Measurements from ENCODE around the gene TBC1D4. TPM values are rescaled to one million over a fixed set of nuclear protein-coding genes. Genes with fewer than 3 reads are reported as not detected.
"Not testable (repeated sequence)": the region's sequence is repeated elsewhere in the genome, so short reads cannot be mapped to it uniquely, and the experiment has no call there.

TBC1D4 gene
- total RNA-seq, 4 donors from 2014 or later, result 14.2 to 32.0 (median 20.6) TPM

DNA sequence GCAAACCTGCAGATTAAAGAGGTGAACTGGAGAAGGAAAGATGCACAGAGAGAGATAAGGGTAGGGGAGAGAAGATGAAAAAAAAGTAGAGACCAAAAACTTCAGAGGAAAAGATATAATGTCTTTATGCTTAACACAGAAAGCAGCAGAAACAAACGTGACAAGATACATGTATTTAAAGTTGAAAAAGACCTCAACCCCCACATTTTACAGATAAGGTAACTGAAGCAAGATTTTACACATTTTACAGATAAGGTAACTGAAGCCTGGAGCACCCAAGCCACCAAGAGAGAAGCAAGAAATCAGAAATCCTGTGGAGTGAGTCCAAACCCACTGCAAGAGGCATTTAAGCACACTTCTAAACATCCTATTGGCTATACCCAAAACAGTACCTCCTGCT, 185.3 kb downstream of the TBC1D4 start:
- WGBS, result 89% methylated on average over 1 of the region's 1 CpG
- intact Hi-C loops (cut with DNase I), result no loop called here
- TF ChIP-seq POLR2AphosphoS5 (IDR thresholded peaks at IDR 0.05), result no peak
- no peak for TF ChIP-seq POLR2A (IDR thresholded peaks at IDR 0.05; ENCODE audit: low read depth)
- TF ChIP-seq EP300 (IDR thresholded peaks at IDR 0.05), result no peak
- TF ChIP-seq, protein P1, sequence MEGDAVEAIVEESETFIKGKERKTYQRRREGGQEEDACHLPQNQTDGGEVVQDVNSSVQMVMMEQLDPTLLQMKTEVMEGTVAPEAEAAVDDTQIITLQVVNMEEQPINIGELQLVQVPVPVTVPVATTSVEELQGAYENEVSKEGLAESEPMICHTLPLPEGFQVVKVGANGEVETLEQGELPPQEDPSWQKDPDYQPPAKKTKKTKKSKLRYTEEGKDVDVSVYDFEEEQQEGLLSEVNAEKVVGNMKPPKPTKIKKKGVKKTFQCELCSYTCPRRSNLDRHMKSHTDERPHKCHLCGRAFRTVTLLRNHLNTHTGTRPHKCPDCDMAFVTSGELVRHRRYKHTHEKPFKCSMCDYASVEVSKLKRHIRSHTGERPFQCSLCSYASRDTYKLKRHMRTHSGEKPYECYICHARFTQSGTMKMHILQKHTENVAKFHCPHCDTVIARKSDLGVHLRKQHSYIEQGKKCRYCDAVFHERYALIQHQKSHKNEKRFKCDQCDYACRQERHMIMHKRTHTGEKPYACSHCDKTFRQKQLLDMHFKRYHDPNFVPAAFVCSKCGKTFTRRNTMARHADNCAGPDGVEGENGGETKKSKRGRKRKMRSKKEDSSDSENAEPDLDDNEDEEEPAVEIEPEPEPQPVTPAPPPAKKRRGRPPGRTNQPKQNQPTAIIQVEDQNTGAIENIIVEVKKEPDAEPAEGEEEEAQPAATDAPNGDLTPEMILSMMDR (IDR thresholded peaks at IDR 0.05), result no peak

DNA sequence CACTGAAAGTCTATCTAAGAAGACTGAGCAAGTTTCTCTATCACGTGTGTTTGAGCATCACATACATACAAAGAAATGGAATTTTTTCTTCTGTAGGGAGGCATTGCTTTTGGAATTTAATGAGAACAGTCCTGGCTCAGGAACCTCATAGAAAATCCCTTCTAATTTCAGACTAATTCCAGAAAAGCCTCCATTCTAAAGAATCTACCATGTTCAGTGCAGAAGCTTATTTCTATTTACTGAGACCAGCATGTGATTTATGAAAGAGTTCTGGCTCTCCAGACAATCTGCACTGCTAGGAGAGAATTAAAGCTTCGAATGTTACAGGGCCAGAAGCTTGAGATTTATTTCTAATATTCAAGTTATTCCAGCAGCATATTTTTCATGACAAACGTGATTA, 186.8 kb downstream of the TBC1D4 start:
- Histone ChIP-seq H3K27ac (replicated peaks in 1 of 4) (no peak overlapping the region), H3K36me3 (peaks cover 0 to 37% (median 21%) of the 10 kb centered on the region in 4 donors)
- intact Hi-C loops (cut with DNase I), result no loop called here

More for the DNA sequence above, 185.3 kb downstream of the TBC1D4 start:
- Histone ChIP-seq H3K4me3 (no peak overlapping the region), H3K36me3 (peaks cover 0 to 39% (median 17%) of the 10 kb centered on the region in 4 donors), H3K4me1 (no peaks in the 10 kb centered on the region), H3K27ac (replicated peaks in 1 of 4) (no peak overlapping the region), H3K27me3 (no peaks in the 10 kb centered on the region), H3K9me3 (no peaks in the 10 kb centered on the region)
- no peak for DNase-seq (ENCODE audit: extremely low spot score)

DNA sequence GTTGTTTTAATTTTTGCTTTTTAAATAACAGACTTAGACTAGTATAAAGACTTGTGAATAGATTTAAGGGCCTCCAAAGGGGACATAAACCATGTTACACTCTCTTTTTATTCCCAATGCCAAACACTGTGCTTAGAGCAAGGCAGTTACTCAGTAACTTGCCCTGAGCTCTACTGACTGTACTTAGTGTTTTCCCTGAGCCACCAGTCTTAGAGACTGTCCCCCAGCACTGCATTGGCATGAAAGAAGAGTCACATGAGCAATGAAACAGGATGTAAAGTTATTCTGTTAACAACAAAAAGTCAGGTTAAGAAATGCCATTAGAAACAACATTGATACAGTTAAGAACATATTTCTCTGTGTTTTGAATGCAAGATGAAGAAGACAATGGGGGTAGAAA, 187.9 kb downstream of the TBC1D4 start:
- no peak overlapping the region for H3K27ac ChIP-seq (replicated peaks in 1 of 4)
- no peaks in the 10 kb centered on the region for H3K9me3 ChIP-seq
- TF ChIP-seq, protein P1 (IDR thresholded peaks at IDR 0.05), result no peak
- TF ChIP-seq EP300 (IDR thresholded peaks at IDR 0.05) (no peak), POLR2AphosphoS5 (IDR thresholded peaks at IDR 0.05) (no peak), POLR2A (IDR thresholded peaks at IDR 0.05; ENCODE audit: low read depth) (no peak)
- H3K36me3 ChIP-seq, result peaks cover 0 to 38% (median 18%) of the 10 kb centered on the region in 4 donors
- intact Hi-C loops (cut with DNase I), result no loop called here
- no peaks in the 10 kb centered on the region for H3K4me1 ChIP-seq
- no peak for DNase-seq (ENCODE audit: extremely low spot score)
- H3K4me3 ChIP-seq, result no peak overlapping the region
- no peaks in the 10 kb centered on the region for H3K27me3 ChIP-seq

More for the DNA sequence above, 186.8 kb downstream of the TBC1D4 start:
- Histone ChIP-seq H3K4me3 (no peak overlapping the region), H3K27me3 (no peaks in the 10 kb centered on the region), H3K9me3 (no peaks in the 10 kb centered on the region), H3K4me1 (no peaks in the 10 kb centered on the region)
- TF ChIP-seq POLR2A (IDR thresholded peaks at IDR 0.05; ENCODE audit: low read depth) (no peak), EP300 (IDR thresholded peaks at IDR 0.05) (no peak), POLR2AphosphoS5 (IDR thresholded peaks at IDR 0.05) (no peak)
- TF ChIP-seq, protein P1 (IDR thresholded peaks at IDR 0.05), result no peak
- DNase-seq (ENCODE audit: extremely low spot score), result no peak
- WGBS, result 83% methylated on average over 3 of the region's 3 CpGs

DNA sequence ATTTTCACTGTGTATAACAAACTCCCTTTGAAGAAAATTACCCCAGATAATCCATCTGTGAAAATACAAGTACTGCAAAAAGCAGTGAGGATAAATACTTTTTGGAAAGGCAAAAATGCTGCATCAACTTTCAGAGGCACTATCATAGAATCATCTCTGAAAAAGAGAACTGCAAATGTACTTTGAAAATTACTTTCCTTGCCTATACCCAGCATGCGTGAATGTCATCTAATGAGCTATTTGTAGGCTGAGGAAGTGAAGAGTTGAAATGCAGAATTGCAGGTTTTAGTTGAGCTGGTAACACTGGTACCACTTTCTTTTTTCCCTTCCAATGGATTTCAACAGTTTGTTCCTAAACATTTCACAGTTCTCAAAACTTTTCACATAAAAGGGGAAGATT, 196.7 kb downstream of the TBC1D4 start:
- WGBS, result 96% methylated on average over 1 of the region's 1 CpG
- TF ChIP-seq EP300 (IDR thresholded peaks at IDR 0.05) (no peak), POLR2AphosphoS5 (IDR thresholded peaks at IDR 0.05) (no peak), POLR2A (IDR thresholded peaks at IDR 0.05; ENCODE audit: low read depth) (no peak)
- TF ChIP-seq, protein P1 (IDR thresholded peaks at IDR 0.05), result no peak

DNA sequence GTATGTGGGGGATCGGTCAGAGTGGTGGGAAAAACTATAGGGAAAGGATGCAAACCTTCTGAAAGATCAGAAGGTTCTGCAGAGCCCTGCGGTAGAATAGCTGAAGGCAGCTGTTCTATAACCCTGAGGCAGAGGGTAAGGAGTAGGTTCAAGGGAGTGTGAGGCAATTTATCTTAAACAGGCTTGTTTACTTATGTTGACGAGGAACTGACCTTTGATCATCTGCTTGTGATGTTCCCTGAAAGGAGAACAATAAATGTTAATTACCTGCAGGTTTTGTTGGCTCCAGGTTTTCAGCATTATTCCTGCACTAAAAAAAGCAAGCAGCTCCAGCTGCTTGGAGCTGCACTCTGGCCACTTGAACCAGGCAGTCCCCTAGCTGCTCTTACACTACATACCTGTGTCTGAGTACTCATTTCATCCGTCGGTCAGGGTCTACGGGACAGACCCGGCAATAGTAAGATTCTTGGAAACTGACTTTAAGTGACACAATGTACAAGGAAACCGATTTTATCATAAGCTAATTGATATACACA, 202.1 kb downstream of the TBC1D4 start:
- no peak overlapping the region for H3K27ac ChIP-seq (replicated peaks in 1 of 4)
- intact Hi-C loops (cut with DNase I), result no loop called here
- DNase-seq (ENCODE audit: extremely low spot score), result no peak
- peaks cover 0 to 15% (median 0%) of the 10 kb centered on the region in 4 donors for H3K9me3 ChIP-seq
- no peaks in the 10 kb centered on the region for H3K4me1 ChIP-seq
- no peaks in the 10 kb centered on the region for H3K27me3 ChIP-seq
- TF ChIP-seq, protein P1 (IDR thresholded peaks at IDR 0.05), result no peak
- TF ChIP-seq EP300 (IDR thresholded peaks at IDR 0.05), result no peak
- no peak for TF ChIP-seq POLR2AphosphoS5 (IDR thresholded peaks at IDR 0.05)
- TF ChIP-seq POLR2A (IDR thresholded peaks at IDR 0.05; ENCODE audit: low read depth), result no peak
- H3K36me3 ChIP-seq, result peaks cover 0 to 11% (median 0%) of the 10 kb centered on the region in 4 donors
- WGBS, result 87% methylated on average over 8 of the region's 8 CpGs
- no peak overlapping the region for H3K4me3 ChIP-seq

More for the DNA sequence above, 196.7 kb downstream of the TBC1D4 start:
- no peak overlapping the region for H3K4me3 ChIP-seq
- intact Hi-C loops (cut with DNase I), result no loop called here
- no peaks in the 10 kb centered on the region for H3K4me1 ChIP-seq
- H3K9me3 ChIP-seq, result peaks cover 0 to 9% (median 0%) of the 10 kb centered on the region in 4 donors
- no peaks in the 10 kb centered on the region for H3K27me3 ChIP-seq
- DNase-seq (ENCODE audit: extremely low spot score), result no peak
- H3K27ac ChIP-seq (replicated peaks in 1 of 4), result no peak overlapping the region
- H3K36me3 ChIP-seq, result peaks cover 3 to 47% (median 23%) of the 10 kb centered on the region in 4 donors

DNA sequence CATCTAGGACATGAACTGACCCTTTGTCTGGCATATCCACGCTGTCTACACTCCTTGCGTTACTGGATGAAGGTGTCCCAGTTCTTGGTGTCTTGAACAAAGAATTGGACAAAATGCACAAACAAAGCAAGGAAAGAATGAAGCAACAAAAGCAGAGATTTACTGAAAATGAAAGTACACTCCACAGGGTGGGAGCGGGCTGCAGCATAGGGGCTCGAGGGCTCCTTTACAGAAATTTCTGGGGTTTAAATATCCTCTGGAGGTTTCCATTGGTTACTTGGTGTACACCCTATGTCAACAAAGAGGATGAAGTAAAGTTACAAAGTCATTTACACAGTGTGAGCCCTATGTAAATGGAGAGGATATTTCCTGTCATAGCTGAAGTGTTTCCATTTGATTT, 208.3 kb downstream of the TBC1D4 start:
- H3K27me3 ChIP-seq; H3K36me3 ChIP-seq; intact Hi-C loops (cut with DNase I); H3K27ac ChIP-seq (replicated peaks in 1 of 4); H3K4me1 ChIP-seq; H3K4me3 ChIP-seq; DNase-seq (ENCODE audit: extremely low spot score): not testable (repeated sequence)
- H3K9me3 ChIP-seq, result peaks cover 0 to 12% (median 5%) of the 10 kb centered on the region in 4 donors
- WGBS, result 91% methylated on average over 4 of the region's 4 CpGs

Data from esophagus muscularis mucosa (tissue), 4 donors.